SIG-M5 treated with dmso at 0.1 percent for 504 hours (cell line): ENCODE measurements around the gene TIGD7.
A peak's percentile ranks its signal among the peaks of the same experiment; 100 is the strongest.

Experiments used
- DNase-seq: peaks from one replicate; lab custom pipeline; 2025; ENCODE audit not compliant: unreplicated experiment; lab: John Stamatoyannopoulos, UW

Gene TIGD7, protein sequence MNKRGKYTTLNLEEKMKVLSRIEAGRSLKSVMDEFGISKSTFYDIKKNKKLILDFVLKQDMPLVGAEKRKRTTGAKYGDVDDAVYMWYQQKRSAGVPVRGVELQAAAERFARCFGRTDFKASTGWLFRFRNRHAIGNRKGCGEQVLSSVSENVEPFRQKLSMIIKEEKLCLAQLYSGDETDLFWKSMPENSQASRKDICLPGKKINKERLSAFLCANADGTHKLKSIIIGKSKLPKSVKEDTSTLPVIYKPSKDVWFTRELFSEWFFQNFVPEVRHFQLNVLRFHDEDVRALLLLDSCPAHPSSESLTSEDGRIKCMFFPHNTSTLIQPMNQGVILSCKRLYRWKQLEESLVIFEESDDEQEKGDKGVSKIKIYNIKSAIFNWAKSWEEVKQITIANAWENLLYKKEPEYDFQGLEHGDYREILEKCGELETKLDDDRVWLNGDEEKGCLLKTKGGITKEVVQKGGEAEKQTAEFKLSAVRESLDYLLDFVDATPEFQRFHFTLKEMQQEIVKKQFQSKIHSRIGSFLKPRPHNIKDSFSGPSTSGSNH

DNA sequence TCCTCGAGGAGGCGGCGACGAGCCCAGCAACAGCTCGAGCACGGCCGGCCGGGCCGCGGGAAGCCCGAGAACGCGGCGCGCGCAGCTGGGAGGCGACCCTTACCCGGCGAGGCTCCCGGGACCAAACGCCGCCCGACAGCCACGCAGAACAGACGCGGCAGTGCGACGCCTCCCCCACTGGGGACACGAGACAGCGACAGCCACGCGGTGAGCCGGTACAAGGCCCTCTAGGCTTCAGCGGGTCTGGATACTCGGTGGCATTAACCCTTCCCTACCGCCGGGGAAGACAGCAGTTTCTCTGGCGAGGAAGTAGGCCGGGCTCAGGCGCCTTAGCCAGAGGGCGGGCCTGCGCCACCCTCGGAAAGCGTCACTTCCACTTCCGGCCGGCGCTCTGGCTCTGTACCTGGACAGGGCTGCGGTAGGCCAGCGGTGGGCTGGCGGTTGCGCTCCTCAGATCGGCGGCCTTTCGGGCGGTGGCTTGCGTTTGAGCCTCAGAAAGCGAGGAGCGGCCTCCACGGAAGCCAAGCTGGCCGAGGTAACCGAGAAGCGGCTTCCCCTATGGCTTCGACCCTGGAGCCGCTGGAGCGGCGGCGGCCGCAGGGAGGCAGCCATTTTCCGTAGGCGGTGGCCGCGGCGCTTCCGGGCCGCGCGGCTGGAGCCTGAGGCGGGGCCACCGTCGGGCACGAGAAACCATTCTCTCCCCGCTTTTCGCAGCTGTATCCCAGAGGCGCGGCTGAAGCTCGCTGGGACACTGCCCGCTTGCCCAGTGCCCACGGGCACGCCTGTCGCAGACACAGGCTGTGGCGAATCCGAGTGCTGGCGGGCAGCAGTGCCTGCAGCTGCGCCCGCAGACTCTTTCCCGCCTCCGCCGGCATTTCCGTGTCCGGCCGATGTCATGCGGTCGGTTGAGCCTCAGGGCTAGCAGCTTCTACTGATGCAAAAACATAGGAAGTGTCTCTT is at the start of gene TIGD7, which contains the start of gene ZNF75A:
TSS of gene TIGD7 (minus strand) at position 322 of the 960 bp plus-strand sequence. CDS start 4,816 bp downstream, outside the sequence.
TSS of gene ZNF75A (plus strand) at position 389 of the 960 bp plus-strand sequence. CDS start 2,932 bp downstream, outside the sequence.
- peak; percentile 90 for DNase-seq

GRCh38 chr16:3349175-3349574 is 43.9 kb upstream of the TIGD7 start:
- DNase-seq: no peak

GRCh38 chr16:3348547-3349167 is 43.4 kb upstream of the TIGD7 start:
- no peak for DNase-seq

GRCh38 chr16:3347586-3347985 is 42.4 kb upstream of the TIGD7 start:
- no peak for DNase-seq

GRCh38 chr16:3346041-3346440 is 40.8 kb upstream of the TIGD7 start:
- no peak for DNase-seq

- no peak for DNase-seq
Observed at GRCh38 chr16:3328643-3329042, 23.4 kb upstream of the TIGD7 start.

- DNase-seq: no peak
Observed at GRCh38 chr16:3328104-3328503, 22.9 kb upstream of the TIGD7 start.

DNA sequence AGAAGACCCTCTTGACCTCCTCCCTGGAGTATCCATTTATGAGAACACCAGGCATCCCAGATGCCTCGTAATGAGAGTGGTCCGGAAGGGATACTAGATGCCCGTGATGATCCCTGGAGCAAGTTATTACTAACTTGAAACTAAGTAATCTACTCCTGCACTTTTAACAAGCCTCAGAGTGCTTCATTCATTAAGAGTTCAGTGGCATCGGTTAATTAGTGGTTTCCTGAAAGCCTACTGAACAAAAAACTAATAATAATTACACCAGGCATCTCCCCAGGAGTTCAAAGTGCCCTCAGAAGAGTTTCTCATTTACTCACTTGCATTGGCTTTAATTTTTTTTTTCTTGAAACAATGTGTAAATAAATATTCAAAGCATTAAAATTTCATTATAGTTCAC is 22.3 kb upstream of the TIGD7 start:
- DNase-seq: no peak

GRCh38 chr16:3321816-3322215 is 16.6 kb upstream of the TIGD7 start:
- no peak for DNase-seq

DNA sequence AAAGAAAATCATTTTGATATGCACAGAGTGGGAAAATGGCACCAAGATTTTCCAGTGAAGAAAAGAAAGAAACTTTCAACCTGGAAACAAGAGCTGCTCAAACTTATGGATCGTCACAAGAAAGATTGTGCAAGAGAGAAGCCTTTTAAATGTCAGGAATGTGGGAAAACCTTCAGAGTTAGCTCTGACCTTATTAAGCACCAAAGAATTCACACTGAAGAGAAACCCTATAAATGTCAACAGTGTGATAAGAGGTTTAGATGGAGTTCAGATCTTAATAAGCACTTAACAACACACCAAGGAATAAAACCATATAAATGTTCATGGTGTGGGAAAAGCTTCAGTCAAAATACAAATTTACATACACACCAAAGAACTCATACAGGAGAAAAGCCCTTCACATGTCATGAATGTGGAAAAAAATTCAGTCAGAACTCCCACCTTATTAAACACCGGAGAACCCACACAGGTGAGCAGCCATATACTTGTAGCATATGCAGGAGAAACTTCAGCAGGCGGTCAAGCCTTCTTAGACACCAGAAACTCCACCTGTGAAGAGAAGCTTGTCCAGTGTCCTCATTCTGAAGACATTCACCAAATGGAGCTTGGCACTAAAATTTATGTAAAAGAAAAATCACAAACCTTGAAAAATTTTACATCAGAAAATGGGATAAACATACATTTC is 12.2 kb upstream of the TIGD7 start:
- no peak for DNase-seq

GRCh38 chr16:3311496-3311895 is 6.3 kb upstream of the TIGD7 start:
- no peak for DNase-seq

- DNase-seq: no peak
Observed at GRCh38 chr16:3306078-3306477, 848 bp upstream of the TIGD7 start.

GRCh38 chr16:3304370-3304769 is 860 bp downstream of the TIGD7 start:
- no peak for DNase-seq

GRCh38 chr16:3295783-3296182 is 9.4 kb downstream of the TIGD7 start:
- DNase-seq: no peak

DNA sequence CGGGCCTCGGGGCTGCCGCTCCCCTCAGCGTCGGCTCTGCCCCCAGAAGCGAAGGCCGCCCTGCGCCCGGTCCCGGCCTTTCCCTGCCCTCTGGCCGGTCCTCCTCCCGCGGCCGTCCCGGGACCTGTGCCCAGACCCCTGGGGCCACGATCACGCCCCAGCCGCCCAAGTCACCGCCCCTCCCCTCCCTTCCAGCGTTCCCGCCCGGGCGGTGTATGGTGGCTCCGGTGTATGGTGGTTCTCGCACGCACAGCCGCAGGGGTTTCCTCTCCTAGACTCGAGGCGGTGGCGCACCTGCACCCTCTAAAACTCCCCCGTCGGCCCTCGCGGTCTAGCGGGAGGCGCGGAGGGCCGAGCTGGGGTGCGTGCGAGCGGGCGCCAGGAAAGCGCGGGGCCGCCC is 10.0 kb downstream of the TIGD7 start:
- no peak for DNase-seq

DNA sequence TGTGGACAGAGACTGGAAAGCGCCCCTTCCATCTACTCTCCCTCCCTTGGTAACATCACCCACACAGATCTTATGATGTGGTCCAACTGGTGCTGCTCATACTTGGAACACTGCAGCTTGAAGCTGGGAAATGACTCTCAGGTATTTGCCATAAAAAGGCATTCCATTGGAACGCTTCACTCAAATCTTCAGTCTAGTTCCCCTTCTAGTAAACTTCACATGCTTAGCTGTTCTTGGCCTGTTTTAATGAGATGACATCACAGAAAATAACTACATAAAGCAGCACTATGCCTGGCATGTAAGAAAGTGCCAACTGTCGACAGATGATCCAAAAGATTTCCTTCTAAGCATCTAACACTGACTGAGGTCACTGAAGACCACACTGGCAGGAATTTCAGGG is 12.6 kb downstream of the TIGD7 start:
- no peak for DNase-seq

- no peak for DNase-seq
Observed at GRCh38 chr16:3289998-3290673, 15.1 kb downstream of the TIGD7 start.

- no peak for DNase-seq
Observed at GRCh38 chr16:3285131-3285530, 20.1 kb downstream of the TIGD7 start.

DNA sequence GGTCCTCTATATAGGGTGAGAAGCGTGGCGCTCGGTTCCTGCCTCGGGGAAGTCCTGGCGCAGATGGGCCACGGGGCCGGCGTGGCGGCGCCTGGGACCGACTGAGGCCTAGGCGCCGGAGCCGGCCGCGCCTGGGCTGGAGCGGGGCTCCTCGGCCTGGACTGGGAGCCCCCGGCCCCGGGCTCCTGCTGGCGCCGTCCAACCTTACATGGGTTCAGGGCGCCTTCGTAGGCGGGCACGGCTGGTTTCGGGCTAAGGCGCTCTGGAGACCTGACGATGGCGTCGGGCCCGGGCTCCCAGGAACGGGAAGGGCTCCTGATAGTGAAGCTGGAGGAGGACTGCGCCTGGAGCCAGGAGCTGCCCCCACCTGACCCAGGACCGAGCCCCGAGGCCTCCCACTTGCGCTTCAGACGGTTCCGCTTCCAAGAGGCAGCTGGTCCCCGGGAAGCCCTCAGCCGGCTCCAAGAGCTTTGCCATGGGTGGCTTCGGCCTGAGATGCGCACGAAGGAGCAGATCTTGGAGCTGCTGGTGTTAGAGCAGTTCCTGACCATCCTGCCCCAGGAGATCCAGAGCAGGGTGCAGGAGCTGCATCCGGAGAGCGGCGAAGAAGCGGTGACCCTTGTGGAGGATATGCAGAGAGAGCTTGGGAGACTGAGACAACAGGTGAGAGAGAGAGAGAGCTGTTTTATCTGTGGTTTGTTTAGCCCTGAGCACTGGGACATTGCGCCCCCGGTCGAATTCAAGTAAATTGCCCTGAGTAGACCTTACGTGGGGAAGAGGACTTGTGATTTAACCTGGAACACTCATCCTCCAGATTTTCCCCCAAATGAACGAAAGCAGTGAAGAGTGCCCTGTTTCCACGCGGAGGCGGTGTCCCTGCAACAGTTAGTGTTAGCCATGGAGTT is 21.4 kb downstream of the TIGD7 start:
- DNase-seq: no peak
